Chondrocyte (in vitro differentiated cells): ENCODE results near the gene IRAG1. TPM values are rescaled to one million over a fixed set of nuclear protein-coding genes. Genes with fewer than 3 reads are reported as not detected.

Source experiments
- DNase-seq: peaks from one replicate; pipeline ENCODE4 v3.0.0; 2021; ENCODE audit warnings: mixed read lengths, low spot score
- H3K27ac Mint-ChIP-seq: one replicate; pipeline ENCODE4 v1.8.0; 2021; ENCODE audit warnings: mild to moderate bottlenecking, moderate library complexity, mixed read lengths; ENCODE audit not compliant: unreplicated experiment
- H3K27me3 Mint-ChIP-seq: 2 replicates; pipeline ENCODE4 v1.8.0; 2021; ENCODE audit warnings: low read depth, mixed read lengths
- H3K36me3 Mint-ChIP-seq: 2 replicates; pipeline ENCODE4 v1.8.0; 2021; ENCODE audit warnings: low read depth, mixed read lengths
- H3K4me1 Mint-ChIP-seq: 2 replicates; pipeline ENCODE4 v1.8.0; 2021; ENCODE audit warnings: low read depth, mild to moderate bottlenecking, mixed read lengths
- H3K4me3 Mint-ChIP-seq: one replicate; pipeline ENCODE4 v1.8.0; 2021; ENCODE audit warnings: mild to moderate bottlenecking, moderate library complexity, mixed read lengths; ENCODE audit not compliant: unreplicated experiment
- H3K9me3 Mint-ChIP-seq: 2 replicates; pipeline ENCODE4 v1.8.0; 2021; ENCODE audit warnings: low read depth, mixed read lengths
- CTCF ChIP-seq: fragments of 200-600 bp; sonication (generic); IDR thresholded peaks from 2 replicates; pipeline ENCODE4 v1.5.0; 2021; ENCODE audit warnings: antibody characterized with exemption, mild to moderate bottlenecking, moderate library complexity
- total RNA-seq: library from RNA; stranded (reverse); gene quantifications from 3 replicates; pipeline ENCODE4 v1.2.1, GENCODE V29; 2021

Gene IRAG1
- total RNA-seq, 1 donor from 2014 or later = 50.6 TPM

DNA sequence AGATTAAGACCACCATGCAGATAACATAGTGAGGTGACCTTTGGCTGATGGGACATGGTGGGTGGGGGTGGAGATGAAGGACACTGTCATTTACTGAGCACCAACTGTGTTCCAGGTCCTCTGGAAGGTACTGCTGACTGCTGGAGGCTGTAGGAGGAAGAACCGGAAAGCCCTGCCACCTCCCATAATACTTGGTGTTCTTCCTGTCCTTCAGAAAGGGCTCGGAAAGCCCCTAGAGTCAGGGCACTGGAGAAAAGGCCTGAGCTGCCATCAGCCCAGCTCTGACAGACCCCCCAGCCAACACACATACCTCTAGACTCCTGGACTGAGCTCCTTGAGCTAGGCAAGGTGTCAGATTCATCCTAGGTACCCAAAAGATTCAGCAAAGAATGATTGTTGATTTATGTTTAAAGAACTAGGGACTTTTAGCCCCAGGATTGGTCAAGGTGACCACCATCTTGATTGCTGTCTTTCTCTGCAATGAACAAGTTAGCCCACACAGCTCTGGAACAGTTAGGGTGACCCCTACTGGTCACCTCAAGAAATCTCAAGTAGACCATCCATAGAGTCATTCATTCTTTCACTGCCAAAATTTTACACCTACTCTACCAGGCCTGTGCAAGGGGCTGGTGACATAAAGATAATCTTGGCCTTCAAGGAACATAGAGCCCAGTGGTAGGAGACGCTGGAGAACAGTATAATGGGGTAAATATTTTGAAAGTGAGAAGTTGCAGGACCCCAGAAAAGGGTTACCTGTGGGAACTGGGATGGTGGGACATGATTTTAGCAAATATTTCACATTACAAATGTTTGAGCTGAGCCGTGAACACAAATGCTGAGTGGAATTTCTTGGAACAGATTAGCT, 39.4 kb downstream of the IRAG1 start:
- H3K27me3 Mint-ChIP-seq = no peaks in the 10 kb centered on the region
- H3K4me3 Mint-ChIP-seq = no peak overlapping the region
- no peaks in the 10 kb centered on the region for H3K9me3 Mint-ChIP-seq
- peaks cover under 1% of the 10 kb centered on the region for H3K36me3 Mint-ChIP-seq
- DNase-seq = no peak
- TF ChIP-seq CTCF = peak; percentile 82
- H3K27ac Mint-ChIP-seq = no peak overlapping the region
- H3K4me1 Mint-ChIP-seq = peaks cover 86% of the 10 kb centered on the region

- peaks cover 5% of the 10 kb centered on the region for H3K36me3 Mint-ChIP-seq
- no peak overlapping the region for H3K27ac Mint-ChIP-seq
- H3K4me1 Mint-ChIP-seq = peaks cover 83% of the 10 kb centered on the region
- DNase-seq = no peak
- H3K4me3 Mint-ChIP-seq = no peak overlapping the region
- no peaks in the 10 kb centered on the region for H3K27me3 Mint-ChIP-seq
- H3K9me3 Mint-ChIP-seq = no peaks in the 10 kb centered on the region
- no peak for TF ChIP-seq CTCF
Observed at GRCh38 chr11:10653261-10653660, 40.3 kb downstream of the IRAG1 start.

DNA sequence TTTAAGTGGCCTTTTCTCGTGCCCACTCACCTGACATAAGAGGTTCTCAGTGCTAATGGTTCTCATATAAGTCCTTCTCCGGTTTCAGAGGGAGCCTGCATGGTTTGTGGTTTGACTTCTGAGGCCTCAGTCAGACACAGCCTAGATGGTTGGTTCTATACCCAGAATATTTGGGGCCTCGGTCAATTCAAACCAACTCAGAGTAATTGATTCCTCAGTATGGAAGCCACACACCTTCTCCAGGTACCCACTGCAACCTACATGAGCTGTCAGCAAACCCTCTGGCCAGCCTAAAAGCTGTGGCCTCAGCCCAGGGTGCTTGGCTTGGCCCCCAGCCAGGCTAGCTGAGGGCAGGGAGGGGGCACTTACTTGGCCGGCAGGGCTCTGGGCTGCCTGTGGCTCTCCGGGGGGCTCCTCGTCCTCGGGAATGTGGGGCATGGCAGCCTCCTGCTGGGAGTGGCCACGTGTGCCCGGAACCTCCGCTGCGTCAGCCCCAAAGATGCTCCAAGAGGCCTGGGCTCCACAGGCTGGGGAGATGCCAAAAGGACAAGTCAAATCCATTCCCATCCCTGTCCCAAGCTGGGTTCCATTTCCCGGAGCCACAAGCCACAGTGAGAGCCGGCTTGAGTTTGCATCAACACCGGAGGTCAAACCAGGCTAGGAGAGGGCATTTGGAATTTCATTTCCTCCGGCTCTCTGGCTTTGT, 41.7 kb downstream of the IRAG1 start:
- TF ChIP-seq CTCF = no peak
- H3K27me3 Mint-ChIP-seq = no peaks in the 10 kb centered on the region
- H3K4me3 Mint-ChIP-seq = no peak overlapping the region
- no peak for DNase-seq
- H3K27ac Mint-ChIP-seq = no peak overlapping the region
- peaks cover 80% of the 10 kb centered on the region for H3K4me1 Mint-ChIP-seq
- H3K9me3 Mint-ChIP-seq = no peaks in the 10 kb centered on the region
- H3K36me3 Mint-ChIP-seq = peaks cover 5% of the 10 kb centered on the region

DNA sequence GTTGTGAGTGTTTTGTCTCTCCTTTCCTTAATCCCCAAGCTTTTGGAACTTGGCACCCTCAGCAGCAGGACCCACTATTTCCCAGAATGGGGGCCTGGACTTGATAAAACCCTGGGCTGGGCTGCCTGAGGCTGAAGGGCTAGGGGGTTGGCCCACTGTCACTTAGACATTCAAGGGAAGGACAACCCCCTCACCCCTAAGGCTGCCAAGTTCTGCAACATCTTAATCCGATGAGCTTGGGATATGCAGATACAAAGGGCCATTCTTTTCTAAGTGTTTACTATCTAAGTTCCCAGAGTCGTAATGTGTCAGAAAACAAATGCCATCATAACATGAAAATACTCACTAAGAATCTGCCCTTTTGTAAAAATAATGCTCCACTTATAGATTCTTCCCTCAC, 42.9 kb downstream of the IRAG1 start:
- no peak overlapping the region for H3K27ac Mint-ChIP-seq
- no peak for TF ChIP-seq CTCF
- no peaks in the 10 kb centered on the region for H3K9me3 Mint-ChIP-seq
- no peaks in the 10 kb centered on the region for H3K27me3 Mint-ChIP-seq
- no peak for DNase-seq
- no peak overlapping the region for H3K4me3 Mint-ChIP-seq
- H3K4me1 Mint-ChIP-seq = peaks cover 79% of the 10 kb centered on the region
- peaks cover 5% of the 10 kb centered on the region for H3K36me3 Mint-ChIP-seq

DNA sequence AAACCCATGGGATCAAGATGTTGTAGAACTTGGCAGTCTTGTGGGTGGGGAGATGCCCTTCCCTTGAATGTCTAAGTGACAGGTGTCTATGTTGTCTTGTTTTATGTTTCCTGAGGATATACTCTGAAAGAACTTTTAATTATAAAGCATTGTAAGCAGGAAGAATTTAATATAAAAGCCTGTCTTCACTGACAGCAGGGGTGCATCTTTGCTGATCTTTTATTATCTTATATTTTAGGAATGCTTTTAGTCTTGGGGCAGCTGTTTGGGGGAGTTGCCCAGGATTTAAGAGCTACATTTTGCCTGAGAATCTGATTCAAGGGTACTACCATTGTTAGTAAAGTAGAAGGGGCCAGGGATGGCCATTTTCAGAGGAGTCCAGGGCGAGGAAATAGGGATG, 43.4 kb downstream of the IRAG1 start:
- H3K27me3 Mint-ChIP-seq = no peaks in the 10 kb centered on the region
- TF ChIP-seq CTCF = no peak
- H3K4me1 Mint-ChIP-seq = peaks cover 75% of the 10 kb centered on the region
- no peaks in the 10 kb centered on the region for H3K9me3 Mint-ChIP-seq
- no peak overlapping the region for H3K4me3 Mint-ChIP-seq
- DNase-seq = no peak
- H3K36me3 Mint-ChIP-seq = peaks cover 5% of the 10 kb centered on the region
- no peak overlapping the region for H3K27ac Mint-ChIP-seq
